Lower lobe of right lung (tissue), 2 donors: ENCODE results near the gene ADGRV1. TPM values are rescaled to one million over a fixed set of nuclear protein-coding genes. Genes with fewer than 3 reads are reported as not detected.

ENCODE experiments used
- ATAC-seq, 2 donors: fragments of 200-7000 bp; cut with Tn5 transposase; one replicate each; pipeline ENCODE4 v1.9.1; 2020 to 2022; ENCODE audit warnings: mild to moderate bottlenecking in 2 of 2, moderate library complexity in 2 of 2
- DNase-seq: peaks from one replicate; pipeline ENCODE4 v3.0.0-alpha.2; 2020
- H3K27ac ChIP-seq: fragments of 200-600 bp; one replicate; pipeline ENCODE4 v1.8.0; 2022
- H3K27me3 ChIP-seq: fragments of 200-600 bp; one replicate; pipeline ENCODE4 v1.8.0; 2022; ENCODE audit warnings: low read depth
- H3K36me3 ChIP-seq: fragments of 200-600 bp; one replicate; pipeline ENCODE4 v1.8.0; 2022; ENCODE audit warnings: mild to moderate bottlenecking
- H3K4me1 ChIP-seq: fragments of 200-600 bp; one replicate; pipeline ENCODE4 v1.8.0; 2022
- H3K4me3 ChIP-seq: fragments of 200-600 bp; one replicate; pipeline ENCODE4 v1.8.0; 2022; ENCODE audit warnings: mild to moderate bottlenecking
- H3K9me3 ChIP-seq: fragments of 200-600 bp; one replicate; pipeline ENCODE4 v1.8.0; 2022
- intact Hi-C: fragments of 100-400 bp; cut with DNase I; formaldehyde crosslinking; loops from one replicate; pipeline ENCODE4 v1.11.0; 2022
- total RNA-seq: library from RNA; stranded (reverse); fragmentation: NEBNext Ultra II Directional; extraction: Animal tissue kit (Norgen Biotek cat#: 25700); gene quantifications from one replicate; pipeline ENCODE4 v1.2.1, GENCODE V29; 2021
- TF ChIP-seq, protein P1 (sequence below): fragments of 200-600 bp; IDR thresholded peaks from one replicate; pipeline ENCODE4 v1.8.0; 2022; ENCODE audit warnings: antibody characterized with exemption, mild to moderate bottlenecking
- donor health status: DM: no; HTN: yes; CAD: no; lungs with severe emphysema.

The ADGRV1 gene
- total RNA-seq, 1 donor from 2014 or later: 49.7 TPM

- peaks cover 23% of the 10 kb centered on the region for H3K4me1 ChIP-seq
- DNase-seq (no peak), ATAC-seq (no peak)
- intact Hi-C loops: loop anchor here (10.0 kb wide), 1 partner anchor 516 kb away; the partner anchor contains the start of gene ARRDC3
- H3K4me3 ChIP-seq: no peak overlapping the region
- no peaks in the 10 kb centered on the region for H3K36me3 ChIP-seq
- no peaks in the 10 kb centered on the region for H3K27me3 ChIP-seq
- H3K9me3 ChIP-seq: no peaks in the 10 kb centered on the region
- TF ChIP-seq, protein P1, sequence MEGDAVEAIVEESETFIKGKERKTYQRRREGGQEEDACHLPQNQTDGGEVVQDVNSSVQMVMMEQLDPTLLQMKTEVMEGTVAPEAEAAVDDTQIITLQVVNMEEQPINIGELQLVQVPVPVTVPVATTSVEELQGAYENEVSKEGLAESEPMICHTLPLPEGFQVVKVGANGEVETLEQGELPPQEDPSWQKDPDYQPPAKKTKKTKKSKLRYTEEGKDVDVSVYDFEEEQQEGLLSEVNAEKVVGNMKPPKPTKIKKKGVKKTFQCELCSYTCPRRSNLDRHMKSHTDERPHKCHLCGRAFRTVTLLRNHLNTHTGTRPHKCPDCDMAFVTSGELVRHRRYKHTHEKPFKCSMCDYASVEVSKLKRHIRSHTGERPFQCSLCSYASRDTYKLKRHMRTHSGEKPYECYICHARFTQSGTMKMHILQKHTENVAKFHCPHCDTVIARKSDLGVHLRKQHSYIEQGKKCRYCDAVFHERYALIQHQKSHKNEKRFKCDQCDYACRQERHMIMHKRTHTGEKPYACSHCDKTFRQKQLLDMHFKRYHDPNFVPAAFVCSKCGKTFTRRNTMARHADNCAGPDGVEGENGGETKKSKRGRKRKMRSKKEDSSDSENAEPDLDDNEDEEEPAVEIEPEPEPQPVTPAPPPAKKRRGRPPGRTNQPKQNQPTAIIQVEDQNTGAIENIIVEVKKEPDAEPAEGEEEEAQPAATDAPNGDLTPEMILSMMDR: no peak
- H3K27ac ChIP-seq: no peak overlapping the region
These were observed 310.2 kb downstream of the ADGRV1 start for GRCh38 chr5:90868799-90869198.

DNA sequence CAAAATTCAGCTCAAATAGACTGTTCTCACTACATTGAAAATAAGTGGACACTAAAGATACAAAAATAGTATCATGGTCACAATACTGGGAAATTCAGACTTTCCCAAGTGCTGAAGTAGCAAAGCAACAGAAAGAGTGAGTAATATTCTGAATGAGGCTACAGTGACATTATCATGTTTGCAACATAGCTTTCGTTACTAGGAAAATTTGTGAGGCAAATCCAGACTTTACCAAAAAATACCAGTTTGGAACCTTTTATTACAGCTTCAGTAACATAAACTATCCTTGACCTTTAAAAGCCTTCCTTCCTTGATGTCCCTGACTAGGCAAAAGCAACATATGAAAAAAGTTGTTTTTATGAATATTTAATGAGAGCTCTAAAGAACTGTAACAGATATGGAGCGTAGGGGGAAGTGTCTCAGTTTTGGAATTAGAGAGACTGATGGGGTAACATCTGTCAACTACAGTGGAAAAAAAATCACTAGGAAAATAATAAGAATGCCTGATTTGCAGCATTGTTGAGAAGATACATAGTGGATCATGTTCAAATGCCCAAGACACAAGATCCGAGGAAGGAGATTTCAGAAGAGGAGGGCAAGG lies 312.9 kb downstream of the ADGRV1 start:
- no peaks in the 10 kb centered on the region for H3K36me3 ChIP-seq
- no peak overlapping the region for H3K27ac ChIP-seq
- TF ChIP-seq, protein P1: no peak
- no peaks in the 10 kb centered on the region for H3K27me3 ChIP-seq
- peaks cover 21% of the 10 kb centered on the region for H3K4me1 ChIP-seq
- H3K9me3 ChIP-seq: no peaks in the 10 kb centered on the region
- no peak for DNase-seq
- peak; percentile 49 to 50 for ATAC-seq
- no peak overlapping the region for H3K4me3 ChIP-seq
- intact Hi-C loops: no loop called here

DNA sequence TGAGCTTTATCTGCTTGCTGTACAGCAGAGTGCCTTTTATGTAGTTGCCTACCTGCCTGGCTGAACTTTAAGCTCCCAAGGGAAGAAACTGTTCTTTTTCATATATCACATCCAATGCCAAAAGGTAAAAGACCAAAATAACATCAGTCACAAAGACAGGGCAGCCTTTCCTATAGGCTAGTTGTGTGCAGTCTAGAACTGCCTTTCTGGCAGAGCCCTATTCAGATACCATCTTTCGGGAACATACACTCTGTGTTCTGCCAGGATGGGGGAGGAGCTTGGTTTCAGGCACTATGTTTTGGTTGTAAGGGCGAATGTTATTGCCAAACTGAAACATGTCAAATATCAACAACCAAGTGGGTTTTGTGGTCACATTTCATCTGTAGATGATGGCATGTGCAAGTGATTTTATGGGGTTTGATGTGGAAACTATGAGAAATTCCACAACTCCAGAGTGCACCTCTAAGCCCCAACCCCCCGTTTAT lies 314.5 kb downstream of the ADGRV1 start:
- Histone ChIP-seq H3K9me3 (no peaks in the 10 kb centered on the region), H3K27ac (no peak overlapping the region), H3K4me1 (peaks cover 23% of the 10 kb centered on the region), H3K27me3 (no peaks in the 10 kb centered on the region), H3K4me3 (no peak overlapping the region), H3K36me3 (no peaks in the 10 kb centered on the region)
- DNase-seq (no peak), ATAC-seq (peak; percentile 57 to 66)
- intact Hi-C loops: no loop called here
- TF ChIP-seq, protein P1: no peak

DNA sequence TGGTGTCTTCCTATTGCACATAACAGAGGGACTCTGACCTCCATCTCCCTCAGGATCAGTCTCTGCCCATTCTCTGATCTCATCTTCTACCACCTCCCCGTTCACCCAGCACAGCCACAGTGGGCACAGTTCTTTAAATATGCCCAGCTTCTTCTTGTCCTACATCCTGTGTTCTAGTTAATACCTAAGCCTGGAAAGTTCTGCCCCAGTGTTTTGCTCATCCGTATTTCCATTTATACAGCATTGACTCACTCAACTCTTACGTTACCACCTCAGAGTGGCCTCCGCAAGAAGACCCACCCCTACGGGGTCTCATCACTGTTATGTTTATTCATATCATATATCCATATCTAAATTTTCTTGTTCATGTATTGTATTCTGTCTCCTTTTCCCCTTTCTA lies 315.5 kb downstream of the ADGRV1 start:
- H3K4me3 ChIP-seq: no peak overlapping the region
- H3K9me3 ChIP-seq: no peaks in the 10 kb centered on the region
- no peaks in the 10 kb centered on the region for H3K27me3 ChIP-seq
- H3K27ac ChIP-seq: no peak overlapping the region
- peaks cover 33% of the 10 kb centered on the region for H3K4me1 ChIP-seq
- intact Hi-C loops: no loop called here
- ATAC-seq: no peak
- H3K36me3 ChIP-seq: no peaks in the 10 kb centered on the region
- no peak for DNase-seq
- TF ChIP-seq, protein P1: no peak

DNA sequence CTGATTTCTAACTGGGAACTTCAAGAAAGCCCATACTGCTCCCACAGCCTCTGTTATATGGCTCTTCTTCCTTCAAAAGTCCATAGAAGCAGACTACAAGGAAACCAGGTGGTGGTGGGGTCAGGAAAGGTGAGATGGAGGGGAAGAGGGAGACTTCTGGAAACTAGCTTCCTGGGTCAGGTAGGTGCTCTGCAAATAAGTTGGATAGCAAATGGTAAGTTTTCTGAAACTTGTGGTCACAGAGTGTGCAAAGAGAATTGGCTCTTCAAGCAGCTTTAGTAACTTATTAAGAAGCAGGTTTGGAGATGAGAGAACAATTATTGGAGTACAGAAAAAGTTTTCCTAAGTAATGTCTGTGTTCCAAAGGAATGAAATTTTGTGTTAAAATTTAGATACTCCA lies 316.9 kb downstream of the ADGRV1 start:
- TF ChIP-seq, protein P1: no peak
- Histone ChIP-seq H3K36me3 (no peaks in the 10 kb centered on the region), H3K4me1 (peaks cover 41% of the 10 kb centered on the region), H3K9me3 (no peaks in the 10 kb centered on the region), H3K4me3 (no peak overlapping the region), H3K27me3 (no peaks in the 10 kb centered on the region), H3K27ac (peak overlapping the region; percentile 9)
- DNase-seq: no peak
- intact Hi-C loops: no loop called here
- ATAC-seq: peak; percentile 58 to 60
